ENCODE results near the gene TRAF7.

The TRAF7 gene

DNA sequence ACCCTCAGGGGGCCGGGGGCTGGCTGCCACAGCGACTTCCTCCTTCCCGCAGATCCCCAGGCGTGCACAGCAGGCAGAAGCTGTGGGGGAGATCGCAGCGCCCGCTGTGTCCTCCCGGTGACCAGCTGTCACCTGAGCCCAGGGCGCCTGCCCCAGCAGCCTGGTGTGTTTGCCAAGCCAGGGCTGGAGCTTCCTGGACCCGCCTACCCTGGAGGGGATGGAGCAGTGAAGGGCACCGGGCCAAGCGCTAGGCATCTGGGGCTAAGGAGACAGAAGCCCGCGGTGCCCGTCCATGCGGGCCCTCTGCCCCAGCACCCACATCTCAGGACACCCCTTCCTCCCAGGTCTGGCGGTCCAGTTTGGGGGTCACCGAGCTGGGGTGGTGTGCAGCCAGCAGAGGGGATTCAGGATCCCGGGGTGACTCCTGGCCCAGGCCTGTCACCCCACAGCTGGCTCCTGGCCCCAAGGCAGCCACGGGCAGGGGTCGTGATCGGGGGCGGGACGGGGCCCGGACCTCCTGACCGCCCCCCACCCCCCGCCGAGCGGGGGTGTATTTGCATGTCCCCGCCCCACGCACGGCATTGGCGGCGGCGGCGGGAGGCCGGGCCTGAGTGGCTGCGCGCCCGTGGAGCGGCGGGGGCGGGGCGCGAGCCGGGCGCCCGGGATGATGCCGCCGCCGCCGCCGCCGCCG lies 7.5 kb upstream of the TRAF7 start, which contains the start of gene RAB26:
RAB26 (plus strand) TSS at position 645 of the 691 bp plus-strand sequence. CDS start 159 bp downstream, outside the sequence.
- DNase-seq (ENCODE audit: low read depth in 2 of 2), result no peak

GRCh38 chr16:2148714-2149629 lies 6.6 kb upstream of the TRAF7 start:
- no peak for DNase-seq (ENCODE audit: low read depth in 2 of 2)

- DNase-seq (ENCODE audit: low read depth in 2 of 2), result no peak
Measured at GRCh38 chr16:2149630-2150417, 5.8 kb upstream of the TRAF7 start.

DNA sequence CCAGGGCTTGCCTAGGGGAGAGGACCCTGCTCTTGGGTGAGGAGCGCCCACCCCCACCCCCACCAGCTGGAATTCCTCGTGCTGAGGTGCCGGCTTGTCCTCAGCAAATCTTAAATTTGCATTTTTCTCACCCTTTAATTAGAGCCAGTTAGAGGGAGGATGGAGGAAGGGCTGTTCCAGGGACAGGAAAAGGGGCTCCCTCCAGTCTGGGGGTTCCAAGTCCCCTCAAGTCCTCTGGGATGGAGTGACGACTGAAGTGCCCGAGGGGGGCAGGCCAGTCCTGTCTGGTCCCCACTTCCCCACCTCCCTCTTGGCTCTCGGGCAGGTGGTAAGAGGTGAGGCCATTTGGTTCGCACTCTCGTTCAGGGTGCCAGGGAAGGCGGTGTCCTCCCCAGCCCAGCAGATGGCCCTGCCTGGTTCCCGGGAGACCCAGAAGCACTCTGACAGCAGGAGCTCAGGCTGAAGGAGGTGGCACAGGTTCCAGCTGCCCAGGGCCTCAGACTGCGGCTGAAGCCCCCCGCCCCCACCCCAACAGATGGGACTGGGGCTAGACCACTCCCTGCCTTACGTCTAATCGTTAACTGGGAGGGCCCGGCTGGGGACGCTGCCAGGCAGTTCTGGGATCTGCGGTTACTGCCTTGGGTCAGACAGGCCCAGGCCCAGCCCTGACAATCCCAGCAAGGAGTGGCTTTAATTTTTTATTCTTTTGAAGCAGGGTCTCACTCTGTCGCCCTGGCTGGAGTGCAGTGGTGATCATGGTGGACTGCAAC lies 5.0 kb upstream of the TRAF7 start:
- no peak for DNase-seq (ENCODE audit: low read depth in 2 of 2)

DNA sequence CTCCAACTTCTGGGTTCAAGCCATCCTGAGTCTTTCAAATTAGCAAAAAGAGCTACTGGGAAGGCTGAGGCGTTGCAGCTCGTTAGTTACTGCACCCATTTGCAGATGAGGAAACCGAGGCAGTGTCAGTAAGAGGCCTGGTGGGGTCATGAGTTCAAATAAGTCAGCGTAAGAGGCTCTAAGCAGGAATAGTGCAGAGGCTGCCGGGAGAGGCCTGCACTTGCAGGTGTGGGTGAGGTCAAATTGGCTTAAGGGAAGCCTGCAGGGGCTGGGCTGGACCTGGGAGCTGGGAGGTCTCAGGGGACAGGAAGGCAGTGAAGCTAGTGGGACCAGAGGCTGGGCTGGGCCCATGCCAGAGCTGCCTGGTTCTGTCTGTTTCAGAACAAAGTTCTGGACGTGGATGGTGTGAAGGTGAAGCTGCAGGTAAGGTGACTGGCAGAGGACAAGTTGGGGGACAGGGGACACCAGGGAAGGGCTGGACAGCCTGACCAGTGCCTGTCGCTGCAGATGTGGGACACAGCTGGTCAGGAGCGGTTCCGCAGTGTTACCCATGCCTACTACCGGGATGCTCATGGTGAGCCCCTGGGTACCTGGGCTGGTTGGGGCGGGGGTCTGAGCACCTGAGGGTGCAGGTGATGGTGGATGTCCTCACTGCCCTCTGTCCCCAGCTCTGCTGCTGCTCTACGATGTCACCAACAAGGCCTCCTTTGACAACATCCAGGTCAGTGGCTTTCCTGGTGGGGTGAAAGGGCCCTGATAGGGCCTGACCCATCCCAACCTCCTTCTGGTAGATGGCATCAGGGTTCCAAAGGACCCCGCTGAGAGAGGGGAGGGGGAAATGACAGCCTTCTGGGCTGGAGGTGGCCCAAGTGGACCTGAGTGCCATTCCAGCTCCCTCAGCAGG lies 4.1 kb upstream of the TRAF7 start:
- DNase-seq (ENCODE audit: low read depth in 2 of 2), result no peak

- no peak for DNase-seq (ENCODE audit: low read depth in 2 of 2)
Measured at GRCh38 chr16:2152695-2153506, 2.7 kb upstream of the TRAF7 start.

- no peak for DNase-seq (ENCODE audit: low read depth in 2 of 2)
Measured at GRCh38 chr16:2154533-2155090, 970 bp upstream of the TRAF7 start.

DNA sequence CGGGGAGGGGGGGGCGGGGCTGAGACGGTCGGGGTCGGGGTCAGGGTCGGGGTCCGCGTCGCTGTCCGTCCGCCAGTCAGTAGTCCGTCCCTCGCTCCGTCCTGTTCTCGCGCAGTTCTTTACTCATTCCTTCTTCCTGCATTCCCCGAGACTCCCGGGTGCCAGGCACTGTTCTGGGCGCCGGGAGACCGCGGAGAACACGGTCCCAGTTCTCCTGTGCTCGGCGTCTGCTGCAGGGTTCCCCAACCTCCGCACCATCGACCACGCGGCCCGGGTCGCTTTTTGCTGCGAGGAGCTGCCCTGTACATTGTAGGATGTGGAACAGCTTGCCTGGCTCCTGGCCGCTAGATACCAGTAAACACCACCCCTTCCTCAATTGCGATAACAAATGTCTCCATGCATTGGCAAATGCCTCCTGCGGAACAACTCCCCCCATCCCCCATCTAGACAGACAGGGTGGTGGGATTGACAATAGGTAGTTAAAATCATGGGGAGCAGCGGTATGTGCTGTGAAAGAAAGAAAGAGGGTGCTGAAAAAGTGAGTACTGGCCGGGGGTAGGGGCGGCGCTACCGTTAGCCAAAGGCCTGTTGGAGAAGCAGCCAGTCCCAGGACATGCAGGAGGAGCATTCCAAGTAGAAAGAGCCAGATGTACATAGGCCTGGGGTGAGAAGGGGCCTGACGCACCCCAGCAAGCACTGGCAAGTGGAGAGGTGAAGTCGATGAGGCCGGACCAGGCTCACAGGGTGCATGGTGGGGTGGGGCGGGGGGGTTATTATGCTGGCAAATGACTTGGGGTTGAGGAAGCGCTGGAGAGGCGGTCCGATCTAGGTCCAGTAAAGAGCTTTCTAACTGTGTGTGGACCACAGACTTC lies 631 bp downstream of the TRAF7 start:
- no peak for DNase-seq (ENCODE audit: low read depth in 2 of 2)

GRCh38 chr16:2156849-2157224 lies 1.3 kb downstream of the TRAF7 start:
- DNase-seq (ENCODE audit: low read depth in 2 of 2), result no peak

DNA sequence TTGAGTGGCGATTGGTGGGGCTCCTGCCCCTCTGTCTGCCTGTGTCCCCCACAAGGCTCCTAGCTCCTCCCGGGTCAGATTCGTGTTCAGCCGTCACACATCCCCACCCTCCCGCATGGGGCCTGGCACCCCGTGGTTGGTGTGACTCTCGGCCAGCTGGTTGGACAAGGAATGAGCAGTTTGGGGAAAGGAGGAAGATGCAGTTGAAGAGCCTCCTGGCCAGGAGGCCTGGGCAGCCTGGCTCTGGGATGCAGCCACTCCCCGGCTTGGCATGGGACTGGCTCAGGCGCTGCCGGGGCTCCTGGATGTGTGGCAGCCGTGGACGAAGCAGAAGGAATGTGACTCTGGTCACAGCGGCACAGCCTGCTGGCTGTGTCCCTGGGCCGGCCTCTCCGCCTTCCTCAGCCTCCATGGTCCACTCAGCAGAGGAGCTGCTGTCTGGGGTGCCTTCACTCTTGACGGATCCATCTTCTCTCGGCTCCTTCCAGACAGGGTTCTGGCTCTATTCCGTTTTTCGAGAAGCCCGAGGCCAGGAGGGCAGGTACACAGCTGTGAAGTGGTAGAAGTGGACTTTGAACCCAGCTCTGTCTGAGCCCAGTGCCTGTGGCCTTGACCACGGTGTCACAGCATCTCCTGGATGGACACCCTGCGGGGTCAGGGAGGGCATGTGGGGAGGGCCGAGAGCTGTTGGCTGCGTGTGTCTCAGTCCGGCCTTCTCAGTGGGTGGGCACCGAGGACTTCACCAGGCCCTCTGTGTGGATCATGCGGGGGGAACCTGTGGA lies 2.1 kb downstream of the TRAF7 start:
- DNase-seq (ENCODE audit: low read depth in 2 of 2), result no peak

DNA sequence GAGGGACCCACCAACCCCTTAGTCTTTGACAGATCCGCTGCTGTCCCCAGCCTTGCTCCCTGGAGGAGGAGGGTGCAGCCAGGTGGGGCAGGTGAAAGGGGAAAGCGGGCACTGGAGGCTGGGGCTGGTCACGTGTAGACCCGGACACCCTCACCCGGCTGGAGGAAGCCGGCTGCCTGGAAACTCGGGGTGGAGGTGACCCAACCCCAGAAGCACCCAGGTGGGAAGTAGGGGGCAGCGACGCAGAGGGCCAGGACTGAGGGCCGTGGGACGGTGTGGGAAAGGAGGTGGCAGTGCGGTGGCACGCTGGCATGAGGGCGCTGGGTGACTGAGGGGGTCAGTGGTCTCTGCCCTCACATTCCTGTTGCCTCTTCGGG lies 2.7 kb downstream of the TRAF7 start:
- no peak for DNase-seq (ENCODE audit: low read depth in 2 of 2)

- DNase-seq (ENCODE audit: low read depth in 2 of 2), result no peak
Measured at GRCh38 chr16:2159175-2159838, 3.7 kb downstream of the TRAF7 start.

DNA sequence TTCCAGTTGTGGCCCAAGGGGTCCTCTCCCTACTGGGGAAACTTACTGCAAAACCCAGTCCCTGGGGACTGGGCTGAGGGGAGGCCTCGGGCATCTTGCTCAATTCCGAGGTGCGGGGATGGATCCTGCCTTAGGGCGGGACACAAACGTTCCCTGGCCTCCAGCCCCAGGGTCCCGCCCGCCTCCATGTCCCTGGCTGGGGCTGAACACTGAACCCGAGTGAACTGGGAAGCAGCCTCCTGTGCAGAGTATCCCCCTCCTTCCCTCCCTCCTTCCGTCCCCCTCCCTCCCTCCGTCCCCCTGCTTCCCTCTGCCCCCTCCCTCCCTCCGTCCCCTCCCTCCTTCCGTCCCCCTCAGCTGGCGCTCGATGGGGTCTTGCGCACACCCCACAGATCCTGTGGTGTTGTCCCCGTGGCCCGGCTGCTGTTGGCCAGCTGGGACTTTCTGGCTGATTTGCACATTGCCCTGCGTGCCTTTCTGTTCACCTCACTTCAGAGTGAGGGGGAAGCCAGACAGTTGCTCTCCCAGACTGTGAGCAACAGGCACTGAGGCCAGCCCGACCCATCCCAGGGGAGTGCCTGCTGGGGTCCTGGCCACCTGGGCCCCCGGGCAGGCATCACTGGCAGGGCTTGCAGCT lies 5.5 kb downstream of the TRAF7 start:
- no peak for DNase-seq (ENCODE audit: low read depth in 2 of 2)

DNA sequence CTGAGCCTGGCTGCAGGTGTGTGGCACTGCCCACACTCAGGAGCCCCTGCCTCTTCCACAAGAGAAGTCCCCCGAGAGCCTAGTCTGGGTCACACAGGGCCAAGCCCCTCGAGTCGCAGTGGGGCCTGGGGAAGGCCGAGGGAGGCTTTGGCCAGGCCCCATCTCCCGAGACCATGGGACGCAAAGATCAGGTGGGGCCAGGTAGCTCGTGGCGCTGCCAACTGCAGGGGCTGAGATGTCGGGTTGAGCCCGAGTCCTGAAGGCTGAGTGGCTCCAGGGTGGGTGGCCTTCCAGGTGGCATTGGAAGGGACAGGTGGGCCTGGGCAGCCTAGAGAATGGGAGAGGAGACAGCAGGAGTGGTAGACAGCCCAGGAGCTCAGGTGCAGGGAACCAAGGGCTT lies 6.3 kb downstream of the TRAF7 start:
- no peak for DNase-seq (ENCODE audit: low read depth in 2 of 2)

DNA sequence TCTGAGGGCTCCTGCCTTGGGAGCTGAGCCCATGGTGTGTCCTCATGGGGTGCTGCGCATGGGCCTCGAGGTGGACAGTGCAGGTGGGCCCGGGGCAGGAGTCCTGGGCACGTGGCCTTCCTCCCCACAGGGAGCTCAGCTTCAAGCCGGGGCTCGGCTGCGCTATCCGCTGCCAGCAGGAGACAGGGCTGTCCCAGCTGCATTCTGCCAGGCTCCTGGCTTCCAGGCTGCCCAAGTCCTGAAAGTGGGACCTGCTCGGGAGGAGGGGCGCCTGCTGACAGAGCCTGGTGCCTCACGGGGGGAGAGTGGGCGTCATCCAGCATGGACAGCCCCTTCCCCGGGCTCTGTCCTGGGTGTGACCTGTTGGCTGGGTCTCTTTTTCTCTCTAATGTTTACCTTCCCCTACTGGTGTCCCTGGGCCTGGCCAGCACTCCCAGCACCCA lies 7.1 kb downstream of the TRAF7 start:
- no peak for DNase-seq (ENCODE audit: low read depth in 2 of 2)

GRCh38 chr16:2163211-2163881 lies 7.8 kb downstream of the TRAF7 start:
- DNase-seq (ENCODE audit: low read depth in 2 of 2), result no peak

All from fibroblast of skin of left biceps (primary cell).